IPS DF 6.9 (cell line): Measurements from ENCODE around the gene GAK.
"Not testable (repeated sequence)": the region's sequence is repeated elsewhere in the genome, so short reads cannot be mapped to it uniquely, and the experiment has no call there.

Experiments
- DNase-seq: peaks from one replicate; pipeline ENCODE4 v3.0.0-alpha.2; 2013; ENCODE audit warnings: low read depth, low spot score
- H3K27ac ChIP-seq: one replicate; pipeline ENCODE4 v1.5.1; 2013; ENCODE audit warnings: low read length, control low read depth
- H3K27me3 ChIP-seq: 2 replicates; pipeline ENCODE4 v1.6.1; 2013; ENCODE audit warnings: mild to moderate bottlenecking, low read length; ENCODE audit not compliant: control insufficient read depth, insufficient read depth
- H3K36me3 ChIP-seq: 2 replicates; pipeline ENCODE4 v1.6.1; 2013; ENCODE audit warnings: low read length; ENCODE audit not compliant: control insufficient read depth, insufficient read depth
- H3K4me1 ChIP-seq: 2 replicates; pipeline ENCODE4 v1.6.1; 2013; ENCODE audit warnings: low read length; ENCODE audit not compliant: control insufficient read depth, insufficient read depth
- H3K4me3 ChIP-seq: 2 replicates; pipeline ENCODE4 v1.5.1; 2013; ENCODE audit warnings: mild to moderate bottlenecking, low read length
- H3K9me3 ChIP-seq: 2 replicates; pipeline ENCODE4 v1.6.1; 2013; ENCODE audit warnings: low read length, inconsistent platforms; ENCODE audit not compliant: control insufficient read depth, insufficient read depth
- WGBS: extraction: QIAGEN DNeasy Blood & Tissue Kit; methylation state at CpG from one replicate; pipeline ENCODE4 v1.1.7; 2013; ENCODE audit warnings: mixed read lengths, missing lambda C conversion rate; ENCODE audit not compliant: insufficient read length, insufficient coverage; 5-methylcytosine and 5-hydroxymethylcytosine counted together

Gene GAK

GRCh38 chr4:939508-939907, 7.4 kb upstream of the GAK start:
- not testable (repeated sequence) for H3K27ac ChIP-seq, H3K4me3 ChIP-seq, H3K9me3 ChIP-seq, H3K4me1 ChIP-seq, H3K27me3 ChIP-seq, H3K36me3 ChIP-seq, DNase-seq
- no CpG with 5 or more reads among the region's 4 CpGs for WGBS

- H3K9me3 ChIP-seq = no peaks in the 10 kb centered on the region
- H3K4me3 ChIP-seq = peak overlapping the region; percentile 93; the same call in 1 of the 2 replicates
- no peak overlapping the region for H3K27ac ChIP-seq
- DNase-seq = no peak
- no peaks in the 10 kb centered on the region for H3K36me3 ChIP-seq
- no peaks in the 10 kb centered on the region for H3K27me3 ChIP-seq
- WGBS = no CpG with 5 or more reads among the region's 11 CpGs
- peaks cover 4% of the 10 kb centered on the region; the same call in 1 of the 2 replicates for H3K4me1 ChIP-seq
These were observed 576 bp upstream of the GAK start for GRCh38 chr4:932713-933070.

GRCh38 chr4:931194-931959, 739 bp downstream of the GAK start:
- peak overlapping the region; percentile 93 for H3K4me3 ChIP-seq
- H3K27ac ChIP-seq = no peak overlapping the region
- no peak for DNase-seq
- no CpG with 5 or more reads among the region's 31 CpGs for WGBS
- no peaks in the 10 kb centered on the region for H3K9me3 ChIP-seq
- no peaks in the 10 kb centered on the region for H3K27me3 ChIP-seq
- peaks cover 4% of the 10 kb centered on the region; the same call in 1 of the 2 replicates for H3K4me1 ChIP-seq
- no peaks in the 10 kb centered on the region for H3K36me3 ChIP-seq

GRCh38 chr4:930827-931193, 1.3 kb downstream of the GAK start:
- Histone ChIP-seq H3K27me3 (no peaks in the 10 kb centered on the region), H3K9me3 (no peaks in the 10 kb centered on the region), H3K27ac (no peak overlapping the region), H3K4me1 (peaks cover 4% of the 10 kb centered on the region; the same call in 1 of the 2 replicates), H3K36me3 (no peaks in the 10 kb centered on the region), H3K4me3 (no peak overlapping the region)
- DNase-seq = no peak
- WGBS = no CpG with 5 or more reads among the region's 7 CpGs

- H3K36me3 ChIP-seq = no peaks in the 10 kb centered on the region
- H3K4me1 ChIP-seq = peaks cover 4% of the 10 kb centered on the region; the same call in 1 of the 2 replicates
- DNase-seq = no peak
- no peaks in the 10 kb centered on the region for H3K9me3 ChIP-seq
- H3K4me3 ChIP-seq = no peak overlapping the region
- no CpG with 5 or more reads among the region's 3 CpGs for WGBS
- H3K27me3 ChIP-seq = no peaks in the 10 kb centered on the region
- H3K27ac ChIP-seq = no peak overlapping the region
These were observed 2.0 kb downstream of the GAK start for GRCh38 chr4:930028-930551.

- DNase-seq = no peak
- Histone ChIP-seq H3K27ac (no peak overlapping the region), H3K4me3 (no peak overlapping the region), H3K4me1 (peaks cover 4% of the 10 kb centered on the region; the same call in 1 of the 2 replicates), H3K27me3 (no peaks in the 10 kb centered on the region), H3K9me3 (no peaks in the 10 kb centered on the region), H3K36me3 (no peaks in the 10 kb centered on the region)
- no CpG with 5 or more reads among the region's 17 CpGs for WGBS
These were observed 2.9 kb downstream of the GAK start for GRCh38 chr4:929096-929765.

GRCh38 chr4:927566-927965, 4.5 kb downstream of the GAK start:
- not testable (repeated sequence) for DNase-seq, H3K27me3 ChIP-seq, H3K9me3 ChIP-seq, H3K27ac ChIP-seq, H3K4me1 ChIP-seq, H3K36me3 ChIP-seq, H3K4me3 ChIP-seq
- WGBS = no CpG with 5 or more reads among the region's 21 CpGs

- H3K4me1 ChIP-seq = peaks cover 4% of the 10 kb centered on the region; the same call in 1 of the 2 replicates
- no peaks in the 10 kb centered on the region for H3K9me3 ChIP-seq
- H3K27ac ChIP-seq = no peak overlapping the region
- H3K27me3 ChIP-seq = no peaks in the 10 kb centered on the region
- H3K4me3 ChIP-seq = no peak overlapping the region
- no peaks in the 10 kb centered on the region for H3K36me3 ChIP-seq
- DNase-seq = peak; percentile 47
- WGBS = no CpG with 5 or more reads among the region's 17 CpGs
These were observed 5.6 kb downstream of the GAK start for GRCh38 chr4:926538-926937.

- Histone ChIP-seq H3K4me1 (peaks cover under 1% of the 10 kb centered on the region; the same call in 1 of the 2 replicates), H3K9me3 (no peaks in the 10 kb centered on the region), H3K4me3 (no peak overlapping the region), H3K27ac (no peak overlapping the region), H3K27me3 (no peaks in the 10 kb centered on the region), H3K36me3 (no peaks in the 10 kb centered on the region)
- no CpG with 5 or more reads among the region's 26 CpGs for WGBS
- no peak for DNase-seq
These were observed 6.2 kb downstream of the GAK start for GRCh38 chr4:925771-926500.

GRCh38 chr4:925171-925570, 6.9 kb downstream of the GAK start:
- DNase-seq = no peak
- H3K27ac ChIP-seq = no peak overlapping the region
- no peaks in the 10 kb centered on the region for H3K9me3 ChIP-seq
- H3K4me1 ChIP-seq = no peaks in the 10 kb centered on the region
- 100% methylated on average over 2 of the region's 9 CpGs for WGBS
- H3K4me3 ChIP-seq = no peak overlapping the region
- no peaks in the 10 kb centered on the region for H3K27me3 ChIP-seq
- no peaks in the 10 kb centered on the region for H3K36me3 ChIP-seq
